Measurements from ENCODE around the gene TMEFF2.

GRCh38 chr2:191995285-191995684 is 199.4 kb downstream of the TMEFF2 start:
- TF ChIP-seq SIN3A (IDR thresholded peaks at IDR 0.05; ENCODE audit: borderline replicate concordance, insufficient read depth, low read length) (no peak), POLR2AphosphoS5 (IDR thresholded peaks at IDR 0.05; ENCODE audit: low read depth, low read length) (no peak), TAF1 (IDR thresholded peaks at IDR 0.05; ENCODE audit: borderline replicate concordance, insufficient read depth, low read length) (no peak)

Measured in PFSK-1 (cell line).